Esophagus squamous epithelium (tissue), 4 donors: ENCODE data around the gene POU2F1.

Experiments used
- CTCF ChIP-seq, 6 experiments: fragments of 450-650 bp in 4 of 6; fragments of 200-600 bp in 2 of 6; sonication (generic) in 2 of 6; IDR thresholded peaks; one replicate each; pipeline ENCODE4 v1.5.1; 2016 to 2019; ENCODE audit warnings: antibody characterized with exemption in 6 of 6, mild to moderate bottlenecking in 4 of 6, moderate library complexity in 4 of 6
- POLR2A ChIP-seq, 4 donors: fragments of 450-650 bp; IDR thresholded peaks; one replicate each; pipeline ENCODE4 v1.6.1; 2017; ENCODE audit warnings: antibody characterized with exemption in 4 of 4, mild to moderate bottlenecking in 4 of 4, moderate library complexity in 3 of 4

GRCh38 chr1:167328816-167329483, 108.3 kb downstream of the POU2F1 start:
- no peak for TF ChIP-seq CTCF (IDR thresholded peaks at IDR 0.05)
- no peak for TF ChIP-seq POLR2A (IDR thresholded peaks at IDR 0.05)
